Thyroid gland (tissue), 4 donors: ENCODE results near the gene PTPN4.

Experiments
- CTCF ChIP-seq, 6 experiments: fragments of 200-600 bp in 3 of 6; fragments of 450-650 bp in 3 of 6; sonication (generic) in 3 of 6; IDR thresholded peaks; one replicate each; pipeline ENCODE4 v1.5.1; 2016 to 2019; ENCODE audit warnings: antibody characterized with exemption in 6 of 6, mild to moderate bottlenecking in 2 of 6, inconsistent platforms in 1 of 6, moderate library complexity in 1 of 6
- POLR2A ChIP-seq, 2 donors: fragments of 450-650 bp; IDR thresholded peaks; one replicate each; pipeline ENCODE4 v1.6.1; 2017; ENCODE audit warnings: antibody characterized with exemption in 2 of 2, mild to moderate bottlenecking in 2 of 2, moderate library complexity in 1 of 2

DNA sequence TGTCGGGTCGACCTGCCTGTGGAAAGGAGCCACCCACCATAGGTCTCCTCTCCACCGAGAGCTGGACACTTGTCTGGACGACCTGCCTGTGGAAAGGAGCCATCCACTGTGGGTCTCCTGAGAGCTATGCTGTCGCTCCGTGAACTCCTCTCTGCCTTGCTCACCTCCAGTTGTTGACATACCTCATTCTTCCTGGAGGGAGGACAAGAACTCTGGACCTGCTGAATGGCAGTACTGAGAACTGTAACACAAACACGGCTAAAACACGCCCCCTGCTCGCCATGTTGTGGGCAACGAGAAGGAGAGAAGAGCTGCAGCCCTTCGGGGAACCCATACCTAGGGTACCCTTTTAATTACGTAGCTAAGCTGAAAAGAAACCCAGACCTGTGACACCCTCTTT is 77.6 kb downstream of the PTPN4 start:
- no peak for TF ChIP-seq CTCF (IDR thresholded peaks at IDR 0.05)
- TF ChIP-seq POLR2A (IDR thresholded peaks at IDR 0.05): no peak
